Loucy (cell line): ENCODE results near the gene SNRNP200.
A peak's percentile ranks its signal among the peaks of the same experiment; 100 is the strongest.

Source experiments
- H2AFZ ChIP-seq: fragments of 200-600 bp; sonication (generic); 2 replicates; pipeline ENCODE4 v1.6.0; 2016; ENCODE audit warnings: antibody characterized with exemption, mild to moderate bottlenecking, low read length, moderate library complexity
- H3F3A ChIP-seq: fragments of 200-600 bp; 2 replicates; pipeline ENCODE4 v1.6.0; 2016; ENCODE audit warnings: antibody characterized with exemption, low read depth, mild to moderate bottlenecking
- H3K27me3 ChIP-seq: fragments of 200-600 bp; sonication (generic); 2 replicates; pipeline ENCODE4 v1.6.1; 2014; ENCODE audit warnings: low read length, mild to moderate bottlenecking; ENCODE audit not compliant: insufficient read depth, poor library complexity, severe bottlenecking
- H3K36me3 ChIP-seq: fragments of 200-600 bp; sonication (generic); 2 replicates; pipeline ENCODE4 v1.6.1; 2016; ENCODE audit warnings: low read length; ENCODE audit not compliant: insufficient read depth
- H3K4me1 ChIP-seq: fragments of 200-600 bp; sonication (generic); 2 replicates; pipeline ENCODE4 v1.5.1; 2014; ENCODE audit warnings: low read length, mild to moderate bottlenecking; ENCODE audit not compliant: insufficient read depth, poor library complexity, severe bottlenecking
- H3K4me2 ChIP-seq: fragments of 200-600 bp; sonication (generic); 2 replicates; pipeline ENCODE4 v1.6.0; 2014; ENCODE audit warnings: antibody characterized with exemption, low read length, low read depth, mild to moderate bottlenecking; ENCODE audit not compliant: poor library complexity, severe bottlenecking
- H3K4me3 ChIP-seq: fragments of 200-600 bp; sonication (generic); 2 replicates; pipeline ENCODE4 v1.5.1; 2014; ENCODE audit warnings: low read length, mild to moderate bottlenecking, mixed read lengths; ENCODE audit not compliant: poor library complexity, severe bottlenecking
- H3K79me2 ChIP-seq: fragments of 200-600 bp; sonication (generic); 2 replicates; pipeline ENCODE4 v1.6.1; 2014; ENCODE audit warnings: low read length; ENCODE audit not compliant: insufficient read depth
- H3K9ac ChIP-seq: fragments of 200-600 bp; sonication (generic); 2 replicates; pipeline ENCODE4 v1.6.0; 2014; ENCODE audit warnings: mild to moderate bottlenecking, low read depth, low read length, moderate library complexity; ENCODE audit not compliant: poor library complexity, severe bottlenecking
- H3K9me2 ChIP-seq: fragments of 200-600 bp; sonication (generic); replicated peaks from 2 replicates; pipeline ENCODE4 v1.6.1; 2016; ENCODE audit warnings: low read depth, low read length, mixed read lengths
- H3K9me3 ChIP-seq: fragments of 200-600 bp; sonication (generic); 2 replicates; pipeline ENCODE4 v1.6.1; 2014; ENCODE audit warnings: mild to moderate bottlenecking, antibody characterized with exemption, low read length, low read depth; ENCODE audit not compliant: insufficient read depth
- H4K20me1 ChIP-seq: fragments of 200-600 bp; sonication (generic); 2 replicates; pipeline ENCODE4 v1.6.0; 2014; ENCODE audit warnings: antibody characterized with exemption, low read length, mild to moderate bottlenecking; ENCODE audit not compliant: insufficient read depth, poor library complexity, severe bottlenecking
- EZH2phosphoT487 ChIP-seq: fragments of 200-600 bp; IDR thresholded peaks from 2 replicates; pipeline ENCODE4 v1.6.1; 2018; ENCODE audit warnings: antibody characterized with exemption, mild to moderate bottlenecking, moderate library complexity, borderline replicate concordance
- TF ChIP-seq, protein P1 (sequence below): fragments of 200-600 bp; sonication (generic); conservative IDR thresholded peaks from 2 replicates; pipeline ENCODE4 v1.5.1; 2014; ENCODE audit warnings: mild to moderate bottlenecking, antibody characterized with exemption, low read length

The SNRNP200 gene

DNA sequence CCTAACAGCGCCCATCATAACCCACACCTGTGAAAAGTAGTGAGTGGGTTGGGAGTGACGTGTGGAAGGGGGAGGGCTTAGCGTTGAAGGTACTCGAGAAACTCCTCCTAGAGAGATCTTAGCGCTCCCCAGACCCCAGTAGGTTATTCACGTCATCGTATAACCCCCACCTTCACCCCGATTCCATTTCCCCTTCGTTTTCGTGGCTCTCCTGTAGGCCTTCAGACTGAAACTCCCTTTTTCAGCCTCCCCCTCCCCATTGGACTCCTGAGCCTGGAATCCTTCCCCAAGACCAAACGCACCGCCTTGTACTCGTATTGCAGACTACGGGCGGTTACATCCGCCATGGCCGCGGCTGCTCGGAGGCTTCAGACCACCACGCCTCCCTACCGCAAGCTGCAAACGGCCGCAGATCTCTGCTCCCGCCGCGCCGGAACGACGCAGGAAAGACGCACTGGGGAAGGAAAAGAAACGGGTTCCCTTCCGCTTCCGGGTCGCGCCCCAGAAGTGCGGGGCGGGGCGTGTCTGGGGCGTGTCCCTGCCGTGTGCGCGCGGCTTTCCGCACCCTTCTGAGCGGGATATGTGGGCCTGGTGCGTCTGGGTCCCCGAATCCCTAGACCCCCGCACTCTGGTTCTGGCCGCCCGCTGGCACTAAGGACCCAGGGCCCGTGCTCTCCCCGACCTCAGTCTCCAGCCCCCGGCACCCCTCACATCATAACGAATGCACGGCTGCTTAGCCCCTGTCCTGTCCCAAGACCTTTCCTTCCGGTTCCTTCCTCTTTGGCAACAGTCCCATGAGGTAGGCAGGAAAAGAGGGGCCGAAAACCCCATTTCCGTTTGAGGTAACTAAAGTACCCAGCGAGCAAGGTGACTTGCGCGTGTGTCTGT is at the start of gene SNRNP200:
Gene SNRNP200 (minus strand): TSS at position 456 of the 888 bp plus-strand sequence. CDS start 109 bp downstream, at position 347.
- H3K27me3 ChIP-seq: no peaks in the 10 kb centered on the region
- peaks cover 43% of the 10 kb centered on the region for H4K20me1 ChIP-seq
- peaks cover 61% of the 10 kb centered on the region for H3K79me2 ChIP-seq
- peak within 1 kb of the TSS; percentile 93 for H3K9ac ChIP-seq
- H3K4me1 ChIP-seq: peaks cover 43% of the 10 kb centered on the region
- H2AFZ ChIP-seq: peak within 1 kb of the TSS; percentile 82
- H3K9me2 ChIP-seq: no peaks in the 10 kb centered on the region
- H3K36me3 ChIP-seq: peaks cover 31% of the 10 kb centered on the region; the same call in 1 of the 2 replicates
- no peaks in the 10 kb centered on the region for H3F3A ChIP-seq
- peak within 1 kb of the TSS; percentile 97 for H3K4me2 ChIP-seq
- peak within 1 kb of the TSS; percentile 80 for H3K4me3 ChIP-seq
- no peaks in the 10 kb centered on the region for H3K9me3 ChIP-seq
- TF ChIP-seq, protein P1, sequence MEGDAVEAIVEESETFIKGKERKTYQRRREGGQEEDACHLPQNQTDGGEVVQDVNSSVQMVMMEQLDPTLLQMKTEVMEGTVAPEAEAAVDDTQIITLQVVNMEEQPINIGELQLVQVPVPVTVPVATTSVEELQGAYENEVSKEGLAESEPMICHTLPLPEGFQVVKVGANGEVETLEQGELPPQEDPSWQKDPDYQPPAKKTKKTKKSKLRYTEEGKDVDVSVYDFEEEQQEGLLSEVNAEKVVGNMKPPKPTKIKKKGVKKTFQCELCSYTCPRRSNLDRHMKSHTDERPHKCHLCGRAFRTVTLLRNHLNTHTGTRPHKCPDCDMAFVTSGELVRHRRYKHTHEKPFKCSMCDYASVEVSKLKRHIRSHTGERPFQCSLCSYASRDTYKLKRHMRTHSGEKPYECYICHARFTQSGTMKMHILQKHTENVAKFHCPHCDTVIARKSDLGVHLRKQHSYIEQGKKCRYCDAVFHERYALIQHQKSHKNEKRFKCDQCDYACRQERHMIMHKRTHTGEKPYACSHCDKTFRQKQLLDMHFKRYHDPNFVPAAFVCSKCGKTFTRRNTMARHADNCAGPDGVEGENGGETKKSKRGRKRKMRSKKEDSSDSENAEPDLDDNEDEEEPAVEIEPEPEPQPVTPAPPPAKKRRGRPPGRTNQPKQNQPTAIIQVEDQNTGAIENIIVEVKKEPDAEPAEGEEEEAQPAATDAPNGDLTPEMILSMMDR: no peak
- TF ChIP-seq EZH2phosphoT487: no peak

DNA sequence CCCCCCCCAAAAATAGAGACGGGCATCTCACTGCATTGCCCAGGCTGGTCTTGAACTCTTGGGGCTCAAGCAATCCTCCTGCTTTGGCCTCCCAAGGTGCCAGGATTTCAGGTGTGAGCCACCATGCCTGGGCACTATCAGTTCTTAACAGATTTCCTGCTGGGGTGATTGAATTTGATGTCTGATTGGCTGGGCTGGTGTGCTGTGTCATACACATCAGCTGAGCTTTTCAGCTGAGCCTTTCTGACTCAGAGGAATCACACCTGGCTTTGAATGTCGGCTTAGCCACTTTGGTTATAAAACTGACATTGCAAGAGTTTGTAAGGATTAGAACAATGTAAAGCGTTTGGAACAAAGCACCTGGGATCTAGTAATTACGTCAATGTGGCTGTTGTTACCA is 49.1 kb upstream of the SNRNP200 start:
- TF ChIP-seq, protein P1: no peak
- no peak for TF ChIP-seq EZH2phosphoT487
- Histone ChIP-seq H3K4me2 (no peak overlapping the region), H3K9ac (no peak overlapping the region)

DNA sequence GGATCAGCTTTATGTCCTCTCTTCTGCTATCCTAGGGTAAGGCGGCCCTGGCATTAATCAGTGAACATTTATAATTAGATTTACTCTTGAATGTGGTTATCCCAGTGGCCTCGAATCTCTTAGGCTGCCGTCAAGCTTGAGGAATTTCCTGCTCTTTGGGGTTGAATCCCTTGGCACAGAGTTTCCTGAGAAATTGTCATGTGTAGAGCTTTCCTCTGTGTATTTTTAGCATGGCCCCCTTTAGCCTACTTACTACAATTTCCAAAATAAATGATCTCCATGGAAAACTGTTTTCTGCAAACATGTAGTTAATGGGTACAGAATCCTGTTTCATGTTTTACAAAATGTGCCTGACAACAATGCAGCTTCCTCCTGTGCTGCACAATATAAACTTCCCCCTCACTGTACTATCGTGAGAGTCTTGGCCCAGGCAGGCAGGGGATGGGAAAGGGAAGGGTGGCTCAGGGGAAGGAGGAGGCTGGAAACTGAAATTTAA is 48.3 kb upstream of the SNRNP200 start:
- TF ChIP-seq, protein P1: no peak
- no peak for TF ChIP-seq EZH2phosphoT487
- Histone ChIP-seq H3K4me3 (no peak overlapping the region), H3K9me2 (no peaks in the 10 kb centered on the region), H3K4me1 (no peaks in the 10 kb centered on the region), H3K36me3 (peaks cover 83% of the 10 kb centered on the region), H3K79me2 (no peaks in the 10 kb centered on the region), H2AFZ (no peak overlapping the region), H3K9ac (no peak overlapping the region), H3K9me3 (no peaks in the 10 kb centered on the region), H4K20me1 (no peaks in the 10 kb centered on the region), H3K27me3 (no peaks in the 10 kb centered on the region), H3F3A (no peaks in the 10 kb centered on the region), H3K4me2 (no peak overlapping the region)

More for the DNA sequence above, 49.1 kb upstream of the SNRNP200 start:
- H3K4me1 ChIP-seq: no peaks in the 10 kb centered on the region
- no peaks in the 10 kb centered on the region for H3K27me3 ChIP-seq
- no peaks in the 10 kb centered on the region for H3K79me2 ChIP-seq
- peaks cover 82% of the 10 kb centered on the region for H3K36me3 ChIP-seq
- no peaks in the 10 kb centered on the region for H3F3A ChIP-seq
- H4K20me1 ChIP-seq: no peaks in the 10 kb centered on the region
- H3K4me3 ChIP-seq: no peak overlapping the region
- H2AFZ ChIP-seq: no peak overlapping the region
- H3K9me2 ChIP-seq: no peaks in the 10 kb centered on the region
- H3K9me3 ChIP-seq: no peaks in the 10 kb centered on the region
